ENCODE data around the gene IGF2BP2. TPM values are rescaled to one million over a fixed set of nuclear protein-coding genes. Genes with fewer than 3 reads are reported as not detected.

IGF2BP2 gene
- total RNA-seq, 2 donors from 2014 or later = 2.6 to 2.7 TPM

DNA sequence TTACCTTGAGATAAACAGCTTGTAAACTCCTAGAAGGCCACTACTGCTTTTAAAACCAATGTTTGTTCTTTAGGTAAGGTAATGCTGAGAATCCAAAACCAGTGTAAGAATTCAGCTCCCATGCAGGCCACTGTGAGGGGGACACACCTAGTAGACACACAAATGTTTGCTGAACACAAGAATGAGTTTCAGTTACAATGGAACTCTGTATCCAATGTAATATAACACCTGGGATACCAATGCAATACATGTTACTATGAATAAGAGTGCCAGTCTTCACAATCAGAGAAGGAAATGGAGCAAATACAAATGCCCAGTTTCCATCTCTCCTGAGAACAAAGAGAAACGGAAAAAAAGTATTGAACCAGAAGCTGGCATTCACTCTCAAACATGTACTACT is 65.9 kb downstream of the IGF2BP2 start:
- no peak for ATAC-seq (ENCODE audit: insufficient number of reproducible peaks, low FRiP score, low read depth)

DNA sequence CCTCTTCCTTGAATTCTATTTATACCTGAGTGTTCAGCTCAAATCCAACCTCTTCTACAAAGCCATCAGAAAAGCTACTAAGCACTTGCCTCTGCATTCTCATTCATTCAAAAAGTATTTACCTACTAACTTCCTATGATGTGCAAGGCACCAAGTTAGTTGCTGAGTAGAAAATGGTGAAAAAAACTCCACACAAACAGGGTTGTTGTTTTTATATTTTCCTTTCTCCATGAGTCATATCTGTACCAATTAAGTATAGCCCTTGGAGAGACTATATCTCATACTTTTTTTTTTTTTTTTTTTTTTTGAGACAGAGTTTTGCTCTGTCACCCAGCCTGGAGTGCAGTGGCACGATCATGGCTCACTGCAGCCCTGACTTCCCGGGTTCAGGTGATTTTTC is 67.7 kb downstream of the IGF2BP2 start:
- DNase-seq (ENCODE audit: low spot score) = no peak
- no peaks in the 10 kb centered on the region for H3K4me1 ChIP-seq (ENCODE audit: control insufficient read depth in 1 of 2, low read depth in 2 of 2)
- H3K36me3 ChIP-seq = no peaks in the 10 kb centered on the region
- H3K9me3 ChIP-seq = no peaks in the 10 kb centered on the region
- H3K27ac ChIP-seq = no peak overlapping the region
- TF ChIP-seq, protein P1, sequence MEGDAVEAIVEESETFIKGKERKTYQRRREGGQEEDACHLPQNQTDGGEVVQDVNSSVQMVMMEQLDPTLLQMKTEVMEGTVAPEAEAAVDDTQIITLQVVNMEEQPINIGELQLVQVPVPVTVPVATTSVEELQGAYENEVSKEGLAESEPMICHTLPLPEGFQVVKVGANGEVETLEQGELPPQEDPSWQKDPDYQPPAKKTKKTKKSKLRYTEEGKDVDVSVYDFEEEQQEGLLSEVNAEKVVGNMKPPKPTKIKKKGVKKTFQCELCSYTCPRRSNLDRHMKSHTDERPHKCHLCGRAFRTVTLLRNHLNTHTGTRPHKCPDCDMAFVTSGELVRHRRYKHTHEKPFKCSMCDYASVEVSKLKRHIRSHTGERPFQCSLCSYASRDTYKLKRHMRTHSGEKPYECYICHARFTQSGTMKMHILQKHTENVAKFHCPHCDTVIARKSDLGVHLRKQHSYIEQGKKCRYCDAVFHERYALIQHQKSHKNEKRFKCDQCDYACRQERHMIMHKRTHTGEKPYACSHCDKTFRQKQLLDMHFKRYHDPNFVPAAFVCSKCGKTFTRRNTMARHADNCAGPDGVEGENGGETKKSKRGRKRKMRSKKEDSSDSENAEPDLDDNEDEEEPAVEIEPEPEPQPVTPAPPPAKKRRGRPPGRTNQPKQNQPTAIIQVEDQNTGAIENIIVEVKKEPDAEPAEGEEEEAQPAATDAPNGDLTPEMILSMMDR (IDR thresholded peaks at IDR 0.05) = no peak
- ATAC-seq (ENCODE audit: insufficient number of reproducible peaks, low FRiP score, low read depth) = no peak
- H3K4me3 ChIP-seq = no peak overlapping the region
- no peaks in the 10 kb centered on the region for H3K27me3 ChIP-seq (replicated peaks; ENCODE audit: insufficient read depth)

More for the DNA sequence above, 65.9 kb downstream of the IGF2BP2 start:
- H3K27me3 ChIP-seq (replicated peaks; ENCODE audit: insufficient read depth) = no peaks in the 10 kb centered on the region
- no peaks in the 10 kb centered on the region for H3K9me3 ChIP-seq
- no peaks in the 10 kb centered on the region for H3K4me1 ChIP-seq (ENCODE audit: control insufficient read depth in 1 of 2, low read depth in 2 of 2)
- no peaks in the 10 kb centered on the region for H3K36me3 ChIP-seq
- no peak overlapping the region for H3K27ac ChIP-seq
- DNase-seq (ENCODE audit: low spot score) = no peak
- H3K4me3 ChIP-seq = no peak overlapping the region
- TF ChIP-seq, protein P1 (IDR thresholded peaks at IDR 0.05) = no peak

DNA sequence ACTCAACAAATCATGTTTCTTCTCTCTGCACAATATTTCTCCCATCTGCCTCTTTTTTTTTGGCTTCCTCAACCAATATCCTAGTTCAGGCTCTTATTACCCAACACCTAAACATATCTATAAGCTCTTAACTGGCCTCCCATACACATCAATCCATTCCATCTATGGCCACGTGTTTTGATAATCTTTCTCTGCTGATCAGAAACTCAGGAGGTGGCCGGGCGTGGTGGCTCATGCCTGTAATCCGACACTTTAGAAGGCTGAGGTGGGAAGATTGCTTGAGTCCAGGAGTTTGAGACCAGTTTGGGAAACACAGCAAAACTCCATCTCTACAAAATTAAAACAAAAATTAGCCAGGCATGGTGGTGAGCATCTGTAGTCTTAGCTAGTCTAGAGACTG is 68.4 kb downstream of the IGF2BP2 start:
- no peaks in the 10 kb centered on the region for H3K36me3 ChIP-seq
- TF ChIP-seq, protein P1 (IDR thresholded peaks at IDR 0.05) = no peak
- no peak for DNase-seq (ENCODE audit: low spot score)
- no peaks in the 10 kb centered on the region for H3K4me1 ChIP-seq (ENCODE audit: control insufficient read depth in 1 of 2, low read depth in 2 of 2)
- H3K9me3 ChIP-seq = no peaks in the 10 kb centered on the region
- no peak overlapping the region for H3K27ac ChIP-seq
- H3K27me3 ChIP-seq (replicated peaks; ENCODE audit: insufficient read depth) = no peaks in the 10 kb centered on the region
- no peak for ATAC-seq (ENCODE audit: insufficient number of reproducible peaks, low FRiP score, low read depth)
- no peak overlapping the region for H3K4me3 ChIP-seq

DNA sequence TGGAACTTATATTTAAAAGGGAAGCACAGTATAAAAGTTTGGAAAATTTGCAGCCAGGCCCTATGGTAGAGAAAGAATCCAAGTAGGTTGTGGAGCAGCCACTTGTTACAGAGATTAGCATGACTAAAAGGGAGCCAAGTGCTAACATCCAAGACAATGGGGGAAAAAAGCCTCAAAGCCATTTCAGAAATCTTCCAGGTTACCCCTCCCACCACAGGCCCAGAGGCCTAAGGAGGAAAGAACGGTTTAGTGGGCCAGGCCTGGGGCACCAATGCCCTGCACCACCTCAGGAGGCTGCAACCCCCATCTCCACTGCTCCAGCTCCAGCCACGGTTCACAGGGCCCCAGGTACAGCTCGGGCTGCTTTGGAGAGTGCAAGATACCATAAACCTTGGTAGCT is 69.9 kb downstream of the IGF2BP2 start:
- DNase-seq (ENCODE audit: low spot score) (no peak), ATAC-seq (ENCODE audit: insufficient number of reproducible peaks, low FRiP score, low read depth) (no peak)
- Histone ChIP-seq H3K27me3 (replicated peaks; ENCODE audit: insufficient read depth) (no peaks in the 10 kb centered on the region), H3K27ac (no peak overlapping the region), H3K4me1 (ENCODE audit: control insufficient read depth in 1 of 2, low read depth in 2 of 2) (no peaks in the 10 kb centered on the region), H3K4me3 (no peak overlapping the region), H3K36me3 (no peaks in the 10 kb centered on the region), H3K9me3 (no peaks in the 10 kb centered on the region)
- TF ChIP-seq, protein P1 (IDR thresholded peaks at IDR 0.05) = no peak

DNA sequence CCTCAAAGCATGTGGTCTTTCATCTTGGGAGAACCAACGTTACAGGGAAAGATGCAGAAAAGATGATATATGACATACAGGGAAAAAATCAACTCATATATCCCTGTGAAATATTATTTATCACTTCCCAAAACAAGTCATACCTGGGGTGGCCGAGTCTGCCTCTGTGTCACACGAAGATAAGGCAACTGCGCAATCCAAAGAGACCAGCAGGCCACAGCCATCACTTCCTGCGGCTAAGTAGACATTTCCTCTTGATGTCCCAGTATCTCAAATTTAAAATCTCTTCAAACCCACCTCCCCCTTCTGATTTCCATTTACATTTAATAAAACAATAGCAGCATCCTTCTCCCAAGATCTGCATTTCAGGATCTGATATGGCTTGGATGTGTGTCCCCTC is 71.5 kb downstream of the IGF2BP2 start:
- no peak for ATAC-seq (ENCODE audit: insufficient number of reproducible peaks, low FRiP score, low read depth)
- DNase-seq (ENCODE audit: low spot score) = no peak
- Histone ChIP-seq H3K36me3 (no peaks in the 10 kb centered on the region), H3K27me3 (replicated peaks; ENCODE audit: insufficient read depth) (no peaks in the 10 kb centered on the region), H3K4me3 (no peak overlapping the region), H3K9me3 (no peaks in the 10 kb centered on the region), H3K27ac (no peak overlapping the region), H3K4me1 (ENCODE audit: control insufficient read depth in 1 of 2, low read depth in 2 of 2) (no peaks in the 10 kb centered on the region)
- TF ChIP-seq, protein P1 (IDR thresholded peaks at IDR 0.05) = no peak

Data from thoracic aorta (tissue), 2 donors.